ENCODE results near the gene RBFOX1. TPM values are rescaled to one million over a fixed set of nuclear protein-coding genes. Genes with fewer than 3 reads are reported as not detected.

RBFOX1 gene
- total RNA-seq: not detected

GRCh38 chr16:7332611-7333010 is at the start of gene RBFOX1:
TSS of gene RBFOX1 (plus strand) at chr16:7332845.
- intact Hi-C loops (cut with DNase I): no loop called here

GRCh38 chr16:7284780-7285179 is 47.9 kb upstream of the RBFOX1 start:
- H3K9me3 ChIP-seq: peaks cover 0 to 10% of the 10 kb centered on the region in 2 donors
- no peak overlapping the region for H3K27ac ChIP-seq
- no peaks in the 10 kb centered on the region for H3K27me3 ChIP-seq
- H3K4me1 ChIP-seq: no peaks in the 10 kb centered on the region
- no peak for DNase-seq (ENCODE audit: low spot score in 2 of 2)
- H3K36me3 ChIP-seq: no peaks in the 10 kb centered on the region
- intact Hi-C loops (cut with DNase I): no loop called here
- H3K4me3 ChIP-seq: no peak overlapping the region
- TF ChIP-seq CTCF (IDR thresholded peaks at IDR 0.05): no peak

More at GRCh38 chr16:7332611-7333010, at the start of gene RBFOX1:
- no peak for TF ChIP-seq CTCF (IDR thresholded peaks at IDR 0.05)
- Histone ChIP-seq H3K36me3 (no peaks in the 10 kb centered on the region), H3K27me3 (no peaks in the 10 kb centered on the region), H3K4me1 (no peaks in the 10 kb centered on the region), H3K4me3 (no peak within 1 kb of the TSS), H3K27ac (no peak within 1 kb of the TSS), H3K9me3 (no peaks in the 10 kb centered on the region)
- DNase-seq (ENCODE audit: low spot score in 2 of 2): no peak

GRCh38 chr16:7285520-7285919 is 47.1 kb upstream of the RBFOX1 start:
- intact Hi-C loops (cut with DNase I): no loop called here
- TF ChIP-seq CTCF (IDR thresholded peaks at IDR 0.05): no peak

GRCh38 chr16:7289299-7289698 is 43.3 kb upstream of the RBFOX1 start:
- no peak overlapping the region for H3K4me3 ChIP-seq
- no peaks in the 10 kb centered on the region for H3K4me1 ChIP-seq
- H3K9me3 ChIP-seq: peaks cover 0 to 10% of the 10 kb centered on the region in 2 donors
- intact Hi-C loops (cut with DNase I): no loop called here
- H3K36me3 ChIP-seq: no peaks in the 10 kb centered on the region
- no peak for TF ChIP-seq CTCF (IDR thresholded peaks at IDR 0.05)
- no peak for DNase-seq (ENCODE audit: low spot score in 2 of 2)
- H3K27ac ChIP-seq: no peak overlapping the region
- H3K27me3 ChIP-seq: no peaks in the 10 kb centered on the region

More at GRCh38 chr16:7285520-7285919, 47.1 kb upstream of the RBFOX1 start:
- H3K27me3 ChIP-seq: no peaks in the 10 kb centered on the region
- no peaks in the 10 kb centered on the region for H3K36me3 ChIP-seq
- DNase-seq (ENCODE audit: low spot score in 2 of 2): no peak
- no peaks in the 10 kb centered on the region for H3K4me1 ChIP-seq
- peaks cover 0 to 10% of the 10 kb centered on the region in 2 donors for H3K9me3 ChIP-seq
- no peak overlapping the region for H3K27ac ChIP-seq
- no peak overlapping the region for H3K4me3 ChIP-seq

- no peak for TF ChIP-seq CTCF (IDR thresholded peaks at IDR 0.05)
- H3K27me3 ChIP-seq: no peaks in the 10 kb centered on the region
- DNase-seq (ENCODE audit: low spot score in 2 of 2): no peak
- intact Hi-C loops (cut with DNase I): no loop called here
- H3K36me3 ChIP-seq: no peaks in the 10 kb centered on the region
- no peak overlapping the region for H3K27ac ChIP-seq
- H3K4me1 ChIP-seq: no peaks in the 10 kb centered on the region
- H3K9me3 ChIP-seq: peaks cover 0 to 6% of the 10 kb centered on the region in 2 donors
- no peak overlapping the region for H3K4me3 ChIP-seq
Measured at GRCh38 chr16:7290682-7291081, 42.0 kb upstream of the RBFOX1 start.

- H3K9me3 ChIP-seq: no peaks in the 10 kb centered on the region
- DNase-seq (ENCODE audit: low spot score in 2 of 2): no peak
- no peaks in the 10 kb centered on the region for H3K4me1 ChIP-seq
- intact Hi-C loops (cut with DNase I): no loop called here
- no peak overlapping the region for H3K4me3 ChIP-seq
- no peak overlapping the region for H3K27ac ChIP-seq
- H3K27me3 ChIP-seq: no peaks in the 10 kb centered on the region
- H3K36me3 ChIP-seq: no peaks in the 10 kb centered on the region
- no peak for TF ChIP-seq CTCF (IDR thresholded peaks at IDR 0.05)
Measured at GRCh38 chr16:7294020-7294419, 38.6 kb upstream of the RBFOX1 start.
